Measurements from ENCODE around the gene MIP. TPM values are rescaled to one million over a fixed set of nuclear protein-coding genes. Genes with fewer than 3 reads are reported as not detected.

MIP gene
- total RNA-seq, 1 experiment from 2014 or later, result not detected

- Histone ChIP-seq H3K27ac (ENCODE audit: low read length) (no peak overlapping the region), H3K4me3 (ENCODE audit: low read depth in 2 of 2, low read length in 2 of 2) (no peak overlapping the region), H3K36me3 (ENCODE audit: control insufficient read depth, insufficient read depth, low read length) (no peaks in the 10 kb centered on the region), H3K4me1 (ENCODE audit: control insufficient read depth, insufficient read depth, low read length) (0 out of 2 replicates have a peak, but pooled peaks cover 7% of the 10 kb centered on the region), H3K9me3 (ENCODE audit: control insufficient read depth, insufficient read depth, low read depth, low read length) (no peaks in the 10 kb centered on the region), H3K27me3 (ENCODE audit: control insufficient read depth, insufficient read depth, low read length) (peaks cover 15% of the 10 kb centered on the region)
- in situ Hi-C loops (cut with HindIII; ENCODE audit: low pct_unique_long_range_greater_than_20kb, low sequenced_read_pairs), result no loop called here
- ChIA-PET POLR2A (no interaction called here), CTCF (no interaction called here)
- BruUV-seq (replicated peaks), result no TSS peak
- no peak for ATAC-seq
- intact Hi-C loops (cut with micrococcal nuclease; ENCODE audit: unreplicated experiment), result no loop called here
- TF ChIP-seq, protein P1, sequence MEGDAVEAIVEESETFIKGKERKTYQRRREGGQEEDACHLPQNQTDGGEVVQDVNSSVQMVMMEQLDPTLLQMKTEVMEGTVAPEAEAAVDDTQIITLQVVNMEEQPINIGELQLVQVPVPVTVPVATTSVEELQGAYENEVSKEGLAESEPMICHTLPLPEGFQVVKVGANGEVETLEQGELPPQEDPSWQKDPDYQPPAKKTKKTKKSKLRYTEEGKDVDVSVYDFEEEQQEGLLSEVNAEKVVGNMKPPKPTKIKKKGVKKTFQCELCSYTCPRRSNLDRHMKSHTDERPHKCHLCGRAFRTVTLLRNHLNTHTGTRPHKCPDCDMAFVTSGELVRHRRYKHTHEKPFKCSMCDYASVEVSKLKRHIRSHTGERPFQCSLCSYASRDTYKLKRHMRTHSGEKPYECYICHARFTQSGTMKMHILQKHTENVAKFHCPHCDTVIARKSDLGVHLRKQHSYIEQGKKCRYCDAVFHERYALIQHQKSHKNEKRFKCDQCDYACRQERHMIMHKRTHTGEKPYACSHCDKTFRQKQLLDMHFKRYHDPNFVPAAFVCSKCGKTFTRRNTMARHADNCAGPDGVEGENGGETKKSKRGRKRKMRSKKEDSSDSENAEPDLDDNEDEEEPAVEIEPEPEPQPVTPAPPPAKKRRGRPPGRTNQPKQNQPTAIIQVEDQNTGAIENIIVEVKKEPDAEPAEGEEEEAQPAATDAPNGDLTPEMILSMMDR (IDR thresholded peaks at IDR 0.05), result no peak
- TF ChIP-seq, protein P2, sequence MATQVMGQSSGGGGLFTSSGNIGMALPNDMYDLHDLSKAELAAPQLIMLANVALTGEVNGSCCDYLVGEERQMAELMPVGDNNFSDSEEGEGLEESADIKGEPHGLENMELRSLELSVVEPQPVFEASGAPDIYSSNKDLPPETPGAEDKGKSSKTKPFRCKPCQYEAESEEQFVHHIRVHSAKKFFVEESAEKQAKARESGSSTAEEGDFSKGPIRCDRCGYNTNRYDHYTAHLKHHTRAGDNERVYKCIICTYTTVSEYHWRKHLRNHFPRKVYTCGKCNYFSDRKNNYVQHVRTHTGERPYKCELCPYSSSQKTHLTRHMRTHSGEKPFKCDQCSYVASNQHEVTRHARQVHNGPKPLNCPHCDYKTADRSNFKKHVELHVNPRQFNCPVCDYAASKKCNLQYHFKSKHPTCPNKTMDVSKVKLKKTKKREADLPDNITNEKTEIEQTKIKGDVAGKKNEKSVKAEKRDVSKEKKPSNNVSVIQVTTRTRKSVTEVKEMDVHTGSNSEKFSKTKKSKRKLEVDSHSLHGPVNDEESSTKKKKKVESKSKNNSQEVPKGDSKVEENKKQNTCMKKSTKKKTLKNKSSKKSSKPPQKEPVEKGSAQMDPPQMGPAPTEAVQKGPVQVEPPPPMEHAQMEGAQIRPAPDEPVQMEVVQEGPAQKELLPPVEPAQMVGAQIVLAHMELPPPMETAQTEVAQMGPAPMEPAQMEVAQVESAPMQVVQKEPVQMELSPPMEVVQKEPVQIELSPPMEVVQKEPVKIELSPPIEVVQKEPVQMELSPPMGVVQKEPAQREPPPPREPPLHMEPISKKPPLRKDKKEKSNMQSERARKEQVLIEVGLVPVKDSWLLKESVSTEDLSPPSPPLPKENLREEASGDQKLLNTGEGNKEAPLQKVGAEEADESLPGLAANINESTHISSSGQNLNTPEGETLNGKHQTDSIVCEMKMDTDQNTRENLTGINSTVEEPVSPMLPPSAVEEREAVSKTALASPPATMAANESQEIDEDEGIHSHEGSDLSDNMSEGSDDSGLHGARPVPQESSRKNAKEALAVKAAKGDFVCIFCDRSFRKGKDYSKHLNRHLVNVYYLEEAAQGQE (IDR thresholded peaks at IDR 0.05; ENCODE audit: insufficient read depth in 1 of 2, low read depth in 2 of 2, low read length in 1 of 2), result no peak
- TF ChIP-seq TCF7L2 (IDR thresholded peaks at IDR 0.05; ENCODE audit: low read depth, low read length), result no peak
- TF ChIP-seq SIN3A (IDR thresholded peaks at IDR 0.05; ENCODE audit: borderline replicate concordance, insufficient read depth, low read depth, low read length), result no peak
- TF ChIP-seq POLR2AphosphoS5 (IDR thresholded peaks at IDR 0.05; ENCODE audit: low read depth, low read length), result no peak
- no peak for DNase-seq (ENCODE audit: low read depth, low spot score)
Observed at GRCh38 chr12:56486694-56487093, 32.2 kb upstream of the MIP start.

GRCh38 chr12:56484566-56484965, 30.1 kb upstream of the MIP start:
- DNase-seq (ENCODE audit: low read depth, low spot score) (no peak), ATAC-seq (no peak)
- Histone ChIP-seq H3K27me3 (ENCODE audit: control insufficient read depth, insufficient read depth, low read length) (peaks cover 10% of the 10 kb centered on the region), H3K9me3 (ENCODE audit: control insufficient read depth, insufficient read depth, low read depth, low read length) (no peaks in the 10 kb centered on the region), H3K36me3 (ENCODE audit: control insufficient read depth, insufficient read depth, low read length) (no peaks in the 10 kb centered on the region), H3K4me1 (ENCODE audit: control insufficient read depth, insufficient read depth, low read length) (0 out of 2 replicates have a peak, but pooled peaks cover 7% of the 10 kb centered on the region), H3K4me3 (ENCODE audit: low read depth in 2 of 2, low read length in 2 of 2) (no peak overlapping the region), H3K27ac (ENCODE audit: low read length) (no peak overlapping the region)
- TF ChIP-seq SIN3A (IDR thresholded peaks at IDR 0.05; ENCODE audit: borderline replicate concordance, insufficient read depth, low read depth, low read length) (no peak), TCF7L2 (IDR thresholded peaks at IDR 0.05; ENCODE audit: low read depth, low read length) (no peak), POLR2AphosphoS5 (IDR thresholded peaks at IDR 0.05; ENCODE audit: low read depth, low read length) (no peak)
- TF ChIP-seq, protein P2 (IDR thresholded peaks at IDR 0.05; ENCODE audit: insufficient read depth in 1 of 2, low read depth in 2 of 2, low read length in 1 of 2), result no peak
- TF ChIP-seq, protein P1 (IDR thresholded peaks at IDR 0.05), result no peak
- CTCF ChIA-PET, result no interaction called here
- BruUV-seq (replicated peaks), result no TSS peak
- intact Hi-C loops (cut with micrococcal nuclease; ENCODE audit: unreplicated experiment), result no loop called here
- POLR2A ChIA-PET, result no interaction called here
- in situ Hi-C loops (cut with HindIII; ENCODE audit: low pct_unique_long_range_greater_than_20kb, low sequenced_read_pairs), result no loop called here
